Right cardiac atrium (tissue), 5 donors: ENCODE data around the gene ELAVL4. TPM values are rescaled to one million over a fixed set of nuclear protein-coding genes. Genes with fewer than 3 reads are reported as not detected.
A peak's percentile ranks its signal among the peaks of the same experiment; 100 is the strongest.

Experiments
- ATAC-seq, 2 donors: fragments of 200-7000 bp; cut with Tn5 transposase; one replicate each; pipeline versions ENCODE4 v1.8.0 to v1.9.1; 2020; ENCODE audit warnings: moderate library complexity in 2 of 2, mild to moderate bottlenecking in 1 of 2
- DNase-seq, 3 donors: peaks; one replicate each; pipeline ENCODE4 v3.0.0-alpha.2; 2020
- H3K27ac ChIP-seq: one replicate; pipeline ENCODE4 v1.5.1; 2013; ENCODE audit warnings: mild to moderate bottlenecking, low read length, control low read depth, moderate library complexity
- H3K27me3 ChIP-seq: one replicate; pipeline ENCODE4 v1.6.1; 2013; ENCODE audit not compliant: control insufficient read depth, insufficient read depth
- H3K4me1 ChIP-seq: one replicate; pipeline ENCODE4 v1.6.1; 2013; ENCODE audit warnings: low read length; ENCODE audit not compliant: control insufficient read depth, insufficient read depth
- H3K4me3 ChIP-seq: one replicate; pipeline ENCODE4 v1.5.1; 2013; ENCODE audit warnings: low read length, control low read depth
- H3K9me3 ChIP-seq: one replicate; pipeline ENCODE4 v1.6.1; 2013; ENCODE audit warnings: low read length; ENCODE audit not compliant: control insufficient read depth
- WGBS: extraction: QIAGEN DNeasy Blood & Tissue Kit; methylation state at CpG from one replicate; pipeline ENCODE4 v1.1.7; 2013; 5-methylcytosine and 5-hydroxymethylcytosine counted together
- intact Hi-C, 4 donors: fragments of 100-400 bp; cut with DNase I; formaldehyde crosslinking; loops; one replicate each; pipeline versions ENCODE4 v1.11.0 to v1.14.0; 2022 to 2023
- long read RNA-seq, 4 donors: library from polyadenylated mRNA; unstranded; transcript quantifications; one replicate each; pipeline ENCODE4 v2.0.0, GENCODE V29; 2020 to 2021
- polyA plus RNA-seq: library from polyadenylated mRNA; stranded (reverse); fragments of 200-250 nt; gene quantifications from one replicate; pipeline ENCODE4 v1.2.3, GENCODE V29; 2013
- total RNA-seq, 4 donors: library from RNA; stranded (reverse); fragmentation: NEBNext Ultra II Directional; extraction: Animal tissue kit (Norgen Biotek cat#: 25700); gene quantifications; one replicate each; pipeline ENCODE4 v1.2.1, GENCODE V29; 2021
- donor health status: healthy with polysubstance abuse.
- donor health status: DM: no; HTN: yes; CAD: no.
- donor health status: DM: no; HTN: no; CAD: no.
- donor health status: DM: no; HTN: yes; CAD: no; lungs with severe emphysema.
- donor health status: DM: yes; HTN: yes; CAD: no.

ELAVL4 gene
- total RNA-seq: under 1 TPM; 0.34 to 0.64 (median 0.46) TPM
- 0.36 TPM for polyA plus RNA-seq
- long read RNA-seq, donor 1, partial matches to known transcripts: 0 of 1 reads
- long read RNA-seq, donor 1, other reads (novel, unspliced or antisense): 1 of 1 reads
- long read RNA-seq, donor 2, partial matches to known transcripts: 0 of 1 reads
- long read RNA-seq, donor 2, other reads (novel, unspliced or antisense): 0 of 1 reads
- long read RNA-seq, donor 3: 0 reads
- long read RNA-seq, donor 4: 0 reads

GRCh38 chr1:50108497-50109059 lies at the start of gene ELAVL4:
Gene ELAVL4 (plus strand): TSS chr1:50108920. CDS start chr1:50109190, 270 bp downstream.
- DNase-seq (no peak), ATAC-seq (no peak)
- intact Hi-C loops: no loop called here
- H3K4me1 ChIP-seq: no peaks in the 10 kb centered on the region
- H3K9me3 ChIP-seq: no peaks in the 10 kb centered on the region
- no peak within 1 kb of the TSS for H3K27ac ChIP-seq
- no peak within 1 kb of the TSS for H3K4me3 ChIP-seq
- WGBS: 57% methylated on average over 11 of the region's 11 CpGs
- H3K27me3 ChIP-seq: no peaks in the 10 kb centered on the region

- no peak overlapping the region for H3K27ac ChIP-seq
- no peaks in the 10 kb centered on the region for H3K27me3 ChIP-seq
- no peak overlapping the region for H3K4me3 ChIP-seq
- intact Hi-C loops: no loop called here
- DNase-seq: peak in 1 of 3 donors; percentile 12
- 52% methylated on average over 3 of the region's 3 CpGs for WGBS
- H3K4me1 ChIP-seq: no peaks in the 10 kb centered on the region
- no peaks in the 10 kb centered on the region for H3K9me3 ChIP-seq
- ATAC-seq: no peak
Observed at GRCh38 chr1:50060279-50060678, 48.4 kb upstream of the ELAVL4 start.

GRCh38 chr1:50066806-50067205 lies 41.9 kb upstream of the ELAVL4 start:
- Histone ChIP-seq H3K9me3 (no peaks in the 10 kb centered on the region), H3K4me3 (no peak overlapping the region), H3K4me1 (no peaks in the 10 kb centered on the region), H3K27me3 (no peaks in the 10 kb centered on the region), H3K27ac (no peak overlapping the region)
- intact Hi-C loops: no loop called here
- ATAC-seq (peak in 1 of 2 donors; percentile 69), DNase-seq (no peak)
- WGBS: 26% methylated on average over 1 of the region's 1 CpG

GRCh38 chr1:50074931-50075330 lies 33.8 kb upstream of the ELAVL4 start:
- 68% methylated on average over 2 of the region's 2 CpGs for WGBS
- DNase-seq (no peak), ATAC-seq (no peak)
- Histone ChIP-seq H3K9me3 (no peaks in the 10 kb centered on the region), H3K27me3 (no peaks in the 10 kb centered on the region), H3K4me3 (no peak overlapping the region), H3K4me1 (no peaks in the 10 kb centered on the region), H3K27ac (no peak overlapping the region)
- intact Hi-C loops: no loop called here

- Histone ChIP-seq H3K27me3 (no peaks in the 10 kb centered on the region), H3K4me1 (no peaks in the 10 kb centered on the region), H3K9me3 (no peaks in the 10 kb centered on the region), H3K4me3 (no peak overlapping the region), H3K27ac (no peak overlapping the region)
- intact Hi-C loops: no loop called here
- 74% methylated on average over 1 of the region's 1 CpG for WGBS
- ATAC-seq: no peak
- no peak for DNase-seq
Observed at GRCh38 chr1:50077273-50077672, 31.4 kb upstream of the ELAVL4 start.

GRCh38 chr1:50080904-50081586 lies 27.7 kb upstream of the ELAVL4 start:
- WGBS: 68% methylated on average over 3 of the region's 3 CpGs
- no peak overlapping the region for H3K27ac ChIP-seq

GRCh38 chr1:50084389-50084788 lies 24.3 kb upstream of the ELAVL4 start:
- no peak for DNase-seq
- H3K27me3 ChIP-seq: no peaks in the 10 kb centered on the region
- intact Hi-C loops: no loop called here
- no peak for ATAC-seq
- WGBS: 45% methylated on average over 1 of the region's 1 CpG
- H3K4me1 ChIP-seq: no peaks in the 10 kb centered on the region
- no peak overlapping the region for H3K4me3 ChIP-seq
- H3K27ac ChIP-seq: no peak overlapping the region
- no peaks in the 10 kb centered on the region for H3K9me3 ChIP-seq

More at GRCh38 chr1:50080904-50081586, 27.7 kb upstream of the ELAVL4 start:
- intact Hi-C loops: no loop called here
- no peaks in the 10 kb centered on the region for H3K27me3 ChIP-seq
- H3K4me3 ChIP-seq: no peak overlapping the region
- no peaks in the 10 kb centered on the region for H3K9me3 ChIP-seq
- no peaks in the 10 kb centered on the region for H3K4me1 ChIP-seq
- no peak for DNase-seq
- no peak for ATAC-seq

- H3K27me3 ChIP-seq: no peaks in the 10 kb centered on the region
- no peak for DNase-seq
- H3K4me3 ChIP-seq: no peak overlapping the region
- WGBS: 90% methylated on average over 9 of the region's 9 CpGs
- H3K27ac ChIP-seq: no peak overlapping the region
- H3K9me3 ChIP-seq: no peaks in the 10 kb centered on the region
- no peak for ATAC-seq
- H3K4me1 ChIP-seq: no peaks in the 10 kb centered on the region
- intact Hi-C loops: no loop called here
Observed at GRCh38 chr1:50091068-50091467, 17.7 kb upstream of the ELAVL4 start.

GRCh38 chr1:50095716-50096115 lies 13.0 kb upstream of the ELAVL4 start:
- DNase-seq (no peak), ATAC-seq (no peak)
- Histone ChIP-seq H3K4me1 (no peaks in the 10 kb centered on the region), H3K27me3 (no peaks in the 10 kb centered on the region), H3K27ac (no peak overlapping the region), H3K9me3 (no peaks in the 10 kb centered on the region), H3K4me3 (no peak overlapping the region)
- 75% methylated on average over 3 of the region's 3 CpGs for WGBS
- intact Hi-C loops: no loop called here

- no peaks in the 10 kb centered on the region for H3K27me3 ChIP-seq
- intact Hi-C loops: no loop called here
- H3K9me3 ChIP-seq: no peaks in the 10 kb centered on the region
- H3K4me3 ChIP-seq: no peak overlapping the region
- WGBS: 81% methylated on average over 2 of the region's 2 CpGs
- DNase-seq (no peak), ATAC-seq (no peak)
- H3K27ac ChIP-seq: no peak overlapping the region
- H3K4me1 ChIP-seq: no peaks in the 10 kb centered on the region
Observed at GRCh38 chr1:50097021-50097679, 11.6 kb upstream of the ELAVL4 start.

- ATAC-seq (no peak), DNase-seq (no peak)
- H3K27ac ChIP-seq: no peak overlapping the region
- no peaks in the 10 kb centered on the region for H3K9me3 ChIP-seq
- intact Hi-C loops: no loop called here
- no peak overlapping the region for H3K4me3 ChIP-seq
- no peaks in the 10 kb centered on the region for H3K27me3 ChIP-seq
- H3K4me1 ChIP-seq: no peaks in the 10 kb centered on the region
Observed at GRCh38 chr1:50097791-50098190, 10.9 kb upstream of the ELAVL4 start.
